HG03565 (cell line): ENCODE results near the gene CABP4.

Experiments
- ATAC-seq: cut with Tn5 transposase; IDR thresholded peaks from one replicate; pipeline ENCODE4 v1.9.1; 2021; ENCODE audit warnings: mild to moderate bottlenecking, moderate library complexity; ENCODE audit not compliant: unreplicated experiment

Gene CABP4

GRCh38 chr11:67494371-67495233, 39.4 kb downstream of the CABP4 start:
- ATAC-seq: no peak

GRCh38 chr11:67495234-67496005, 40.3 kb downstream of the CABP4 start:
- ATAC-seq: no peak

- ATAC-seq: no peak
These were observed 41.0 kb downstream of the CABP4 start for GRCh38 chr11:67496113-67496512.

GRCh38 chr11:67497656-67498291, 42.6 kb downstream of the CABP4 start:
- ATAC-seq: no peak

- no peak for ATAC-seq
These were observed 43.4 kb downstream of the CABP4 start for GRCh38 chr11:67498544-67498972.

GRCh38 chr11:67499808-67500483, 44.8 kb downstream of the CABP4 start:
- ATAC-seq: no peak

- no peak for ATAC-seq
These were observed 45.3 kb downstream of the CABP4 start for GRCh38 chr11:67500484-67500821.

GRCh38 chr11:67500831-67501715, 45.9 kb downstream of the CABP4 start:
- ATAC-seq: no peak

DNA sequence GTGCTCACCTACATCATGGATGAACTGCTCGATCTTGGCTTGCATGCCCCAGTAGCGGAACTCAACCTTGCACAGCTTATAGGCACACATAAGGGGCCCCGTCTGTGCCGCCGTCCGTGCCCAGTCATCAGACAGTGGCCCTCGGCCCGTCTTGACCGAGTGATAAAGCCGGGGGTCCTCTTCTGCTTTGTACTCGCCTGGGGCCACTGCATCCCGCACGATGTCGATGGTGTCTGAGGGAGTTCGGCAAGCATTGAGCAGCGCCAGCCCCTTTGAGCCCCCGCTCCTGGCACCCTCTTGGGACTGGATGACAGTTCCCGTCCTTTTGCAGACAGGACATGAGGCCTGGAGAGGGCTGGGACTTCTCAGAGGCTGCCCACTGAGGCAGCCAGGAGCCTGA, 46.7 kb downstream of the CABP4 start:
- no peak for ATAC-seq

DNA sequence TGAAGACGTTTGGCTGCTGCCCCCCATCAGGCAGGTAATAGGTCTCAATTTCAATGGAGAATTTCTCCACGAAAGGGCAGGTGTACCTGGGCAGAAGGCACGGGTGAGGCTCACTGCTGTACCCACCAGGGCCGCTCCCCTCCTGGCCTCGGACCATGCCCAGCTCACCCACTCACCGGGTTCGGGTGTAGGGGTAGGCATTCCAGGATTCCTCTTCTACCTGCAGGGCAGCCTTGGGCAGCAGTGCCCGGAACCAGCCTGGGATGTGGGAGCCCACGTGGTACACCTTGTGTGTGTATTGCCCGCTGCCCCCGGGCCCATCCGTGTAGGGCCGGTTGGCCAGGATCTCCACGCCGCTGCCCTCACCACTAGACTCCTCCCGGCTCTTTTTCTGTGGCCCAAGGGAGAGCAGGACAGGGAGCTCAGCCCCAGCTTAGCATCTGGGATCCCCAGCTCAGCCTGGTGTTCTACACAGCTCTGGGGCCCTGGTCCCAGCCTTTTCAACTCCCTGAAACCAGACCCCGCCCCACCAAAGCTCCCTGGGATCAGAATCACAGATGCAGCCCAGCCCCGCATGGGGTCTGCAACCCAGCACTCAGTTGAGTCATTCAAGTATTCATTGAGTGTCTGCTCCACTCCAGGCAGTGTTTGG, 47.3 kb downstream of the CABP4 start:
- no peak for ATAC-seq

DNA sequence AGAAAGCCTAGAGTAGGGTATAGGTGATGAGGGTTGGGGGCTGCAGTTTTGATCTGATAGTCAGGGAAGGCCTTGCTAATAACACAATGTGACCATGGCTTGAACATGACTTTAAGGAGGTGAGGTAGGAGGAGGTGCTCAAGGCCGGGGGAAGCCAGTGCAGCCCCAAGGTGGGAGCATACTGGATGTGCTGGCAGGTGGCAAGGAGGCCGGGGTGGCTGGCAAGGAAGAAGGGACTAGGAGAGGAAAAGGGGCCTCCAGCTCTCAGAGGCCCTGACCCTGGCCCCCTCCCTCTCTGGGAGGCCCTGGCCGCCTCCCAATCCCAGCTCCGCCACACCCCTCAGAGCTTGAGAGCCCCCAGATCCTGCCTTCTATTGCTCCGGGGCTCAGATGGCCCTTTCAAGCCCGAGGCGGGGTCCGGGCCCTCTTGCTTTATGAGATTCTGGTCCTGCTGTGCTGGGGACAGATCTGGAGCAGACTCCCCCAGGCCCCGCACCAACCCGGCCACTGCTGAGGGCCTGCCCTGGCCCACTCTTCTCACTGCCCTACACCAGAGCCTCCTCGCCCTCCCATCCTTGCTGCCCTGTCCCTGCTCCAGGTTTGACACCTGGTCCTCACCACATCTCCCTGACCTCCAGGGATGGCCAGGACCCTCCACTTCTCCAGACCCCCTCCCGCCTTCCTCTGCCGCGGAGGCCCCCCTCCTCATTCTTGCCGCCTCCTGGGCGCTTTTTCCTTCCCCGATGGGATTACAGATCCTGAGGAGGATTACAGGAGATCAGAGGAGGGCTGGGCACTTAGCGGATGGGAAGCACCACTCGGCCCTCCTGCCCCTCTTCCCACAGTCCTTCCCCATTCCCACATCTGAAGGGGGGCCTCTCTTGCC, 48.2 kb downstream of the CABP4 start:
- no peak for ATAC-seq

DNA sequence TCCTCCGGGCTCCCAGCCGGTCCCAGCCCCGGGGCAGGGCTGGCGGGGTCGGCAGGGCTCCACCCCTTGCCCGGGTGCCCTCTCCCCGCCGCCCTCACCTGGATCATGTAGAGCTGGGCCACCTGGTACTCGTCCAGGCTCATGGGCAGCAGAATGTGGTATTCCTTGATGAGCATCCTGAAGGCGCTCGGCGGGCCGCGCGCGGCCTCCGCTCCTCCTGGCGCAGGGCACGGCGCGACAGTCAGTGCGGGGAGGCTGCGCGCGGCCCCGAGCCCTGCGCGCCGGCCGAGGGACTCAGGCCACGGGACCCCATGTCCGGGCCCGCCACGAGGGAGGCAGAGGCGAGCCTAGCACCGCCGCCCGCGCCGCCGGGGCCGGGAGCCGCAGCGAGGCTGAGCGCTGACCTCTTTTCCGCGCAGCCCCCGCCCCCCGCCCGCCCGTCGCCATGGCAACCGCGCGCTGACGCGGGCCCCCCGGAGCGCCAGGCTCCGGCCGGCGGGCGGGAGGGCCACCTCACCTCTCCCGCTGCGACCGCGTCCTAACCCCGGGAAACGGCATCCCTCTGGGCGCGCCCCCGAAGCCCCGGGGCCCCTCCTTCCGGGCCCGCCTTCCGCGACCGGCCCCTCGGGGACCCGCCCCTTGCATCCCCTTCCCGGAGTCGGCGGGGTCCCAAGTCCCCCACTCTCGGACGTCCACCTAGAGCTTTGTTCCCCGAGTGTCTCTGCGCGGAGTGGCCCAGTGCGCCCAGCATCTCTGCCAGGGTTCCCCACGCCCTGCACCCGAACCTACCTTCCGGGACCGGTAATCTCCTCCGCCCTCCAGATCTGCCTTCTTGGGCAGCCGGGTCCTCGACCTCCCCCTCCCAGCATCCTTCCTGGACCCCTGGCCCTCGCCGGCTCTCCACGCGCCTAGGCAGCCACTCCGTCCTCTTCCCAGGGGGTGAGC, 49.1 kb downstream of the CABP4 start:
- no peak for ATAC-seq

GRCh38 chr11:67504950-67505581, 49.9 kb downstream of the CABP4 start, which contains the start of gene PITPNM1:
Gene PITPNM1, minus strand, starts transcription at chr11:67505363. Its CDS starts 1,183 bp downstream, at chr11:67504180.
- no peak for ATAC-seq

GRCh38 chr11:67505605-67506396, 50.6 kb downstream of the CABP4 start:
- peak; percentile 19 for ATAC-seq

GRCh38 chr11:67506426-67507051, 51.4 kb downstream of the CABP4 start:
- no peak for ATAC-seq
